ENCODE measurements around the gene REM2.

Gene REM2

GRCh38 chr14:22888662-22889061 is 5.6 kb downstream of the REM2 start:
- no peaks in the 10 kb centered on the region for H3K36me3 ChIP-seq (ENCODE audit: insufficient read depth, low read length)
- H3K9ac ChIP-seq (ENCODE audit: low read depth, low read length) = no peak overlapping the region
- H3K27me3 ChIP-seq (ENCODE audit: insufficient read depth, low read length) = peaks cover 28% of the 10 kb centered on the region
- no peak overlapping the region for H3K4me3 ChIP-seq (ENCODE audit: low read length)
- H3K27ac ChIP-seq (ENCODE audit: low read depth, low read length) = no peak overlapping the region
- no peaks in the 10 kb centered on the region for H3K9me3 ChIP-seq (ENCODE audit: insufficient read depth, low read depth, low read length)
- H3K4me1 ChIP-seq (ENCODE audit: insufficient read depth, low read length) = peaks cover 10% of the 10 kb centered on the region
- WGBS = 78% methylated on average over 3 of the region's 4 CpGs

- Histone ChIP-seq H3K9me3 (ENCODE audit: insufficient read depth, low read depth, low read length) (no peaks in the 10 kb centered on the region), H3K4me1 (ENCODE audit: insufficient read depth, low read length) (peaks cover 5% of the 10 kb centered on the region; the same call in 1 of the 2 replicates), H3K9ac (ENCODE audit: low read depth, low read length) (no peak overlapping the region), H3K36me3 (ENCODE audit: insufficient read depth, low read length) (no peaks in the 10 kb centered on the region), H3K4me3 (ENCODE audit: low read length) (no peak overlapping the region), H3K27me3 (ENCODE audit: insufficient read depth, low read length) (peaks cover 24% of the 10 kb centered on the region), H3K27ac (ENCODE audit: low read depth, low read length) (no peak overlapping the region)
- 77% methylated on average over 1 of the region's 1 CpG for WGBS
Observed at GRCh38 chr14:22890416-22890815, 7.4 kb downstream of the REM2 start.

GRCh38 chr14:22892488-22892887 is 9.5 kb downstream of the REM2 start:
- Histone ChIP-seq H3K4me3 (ENCODE audit: low read length) (no peak overlapping the region), H3K9me3 (ENCODE audit: insufficient read depth, low read depth, low read length) (no peaks in the 10 kb centered on the region), H3K9ac (ENCODE audit: low read depth, low read length) (no peak overlapping the region), H3K4me1 (ENCODE audit: insufficient read depth, low read length) (peaks cover 5% of the 10 kb centered on the region; the same call in 1 of the 2 replicates), H3K36me3 (ENCODE audit: insufficient read depth, low read length) (no peaks in the 10 kb centered on the region), H3K27ac (ENCODE audit: low read depth, low read length) (no peak overlapping the region), H3K27me3 (ENCODE audit: insufficient read depth, low read length) (peaks cover 32% of the 10 kb centered on the region)
- WGBS = 85% methylated on average over 7 of the region's 7 CpGs

GRCh38 chr14:22893706-22894105 is 10.7 kb downstream of the REM2 start:
- Histone ChIP-seq H3K9me3 (ENCODE audit: insufficient read depth, low read depth, low read length) (no peaks in the 10 kb centered on the region), H3K9ac (ENCODE audit: low read depth, low read length) (no peak overlapping the region), H3K4me3 (ENCODE audit: low read length) (no peak overlapping the region), H3K27ac (ENCODE audit: low read depth, low read length) (no peak overlapping the region), H3K4me1 (ENCODE audit: insufficient read depth, low read length) (peaks cover under 1% of the 10 kb centered on the region; the same call in 1 of the 2 replicates), H3K36me3 (ENCODE audit: insufficient read depth, low read length) (no peaks in the 10 kb centered on the region), H3K27me3 (ENCODE audit: insufficient read depth, low read length) (peaks cover 44% of the 10 kb centered on the region)
- 78% methylated on average over 3 of the region's 4 CpGs for WGBS

GRCh38 chr14:22895402-22895801 is 12.4 kb downstream of the REM2 start:
- 95% methylated on average over 1 of the region's 1 CpG for WGBS
- no peaks in the 10 kb centered on the region for H3K9me3 ChIP-seq (ENCODE audit: insufficient read depth, low read depth, low read length)

GRCh38 chr14:22896356-22896755 is 13.3 kb downstream of the REM2 start:
- Histone ChIP-seq H3K27ac (ENCODE audit: low read depth, low read length) (no peak overlapping the region), H3K4me1 (ENCODE audit: insufficient read depth, low read length) (peaks cover 12% of the 10 kb centered on the region; the same call in 1 of the 2 replicates), H3K36me3 (ENCODE audit: insufficient read depth, low read length) (peaks cover 11% of the 10 kb centered on the region), H3K4me3 (ENCODE audit: low read length) (no peak overlapping the region), H3K9me3 (ENCODE audit: insufficient read depth, low read depth, low read length) (no peaks in the 10 kb centered on the region), H3K9ac (ENCODE audit: low read depth, low read length) (no peak overlapping the region), H3K27me3 (ENCODE audit: insufficient read depth, low read length) (peaks cover 49% of the 10 kb centered on the region)
- 91% methylated on average over 5 of the region's 5 CpGs for WGBS

More at GRCh38 chr14:22895402-22895801, 12.4 kb downstream of the REM2 start:
- H3K4me3 ChIP-seq (ENCODE audit: low read length) = no peak overlapping the region
- peaks cover 12% of the 10 kb centered on the region; the same call in 1 of the 2 replicates for H3K4me1 ChIP-seq (ENCODE audit: insufficient read depth, low read length)
- peaks cover 1% of the 10 kb centered on the region; the same call in 1 of the 2 replicates for H3K36me3 ChIP-seq (ENCODE audit: insufficient read depth, low read length)
- peaks cover 49% of the 10 kb centered on the region for H3K27me3 ChIP-seq (ENCODE audit: insufficient read depth, low read length)
- H3K9ac ChIP-seq (ENCODE audit: low read depth, low read length) = no peak overlapping the region
- H3K27ac ChIP-seq (ENCODE audit: low read depth, low read length) = no peak overlapping the region

- Histone ChIP-seq H3K9me3 (ENCODE audit: insufficient read depth, low read depth, low read length) (no peaks in the 10 kb centered on the region), H3K27me3 (ENCODE audit: insufficient read depth, low read length) (peaks cover 49% of the 10 kb centered on the region), H3K9ac (ENCODE audit: low read depth, low read length) (no peak overlapping the region), H3K27ac (ENCODE audit: low read depth, low read length) (no peak overlapping the region), H3K36me3 (ENCODE audit: insufficient read depth, low read length) (peaks cover 15% of the 10 kb centered on the region), H3K4me1 (ENCODE audit: insufficient read depth, low read length) (peaks cover 12% of the 10 kb centered on the region; the same call in 1 of the 2 replicates), H3K4me3 (ENCODE audit: low read length) (no peak overlapping the region)
- 93% methylated on average over 3 of the region's 3 CpGs for WGBS
Observed at GRCh38 chr14:22896760-22897159, 13.7 kb downstream of the REM2 start.

GRCh38 chr14:22897357-22897756 is 14.3 kb downstream of the REM2 start:
- WGBS = 100% methylated on average over 1 of the region's 1 CpG
- H3K27ac ChIP-seq (ENCODE audit: low read depth, low read length) = no peak overlapping the region
- peaks cover 49% of the 10 kb centered on the region for H3K27me3 ChIP-seq (ENCODE audit: insufficient read depth, low read length)
- peaks cover 20% of the 10 kb centered on the region for H3K36me3 ChIP-seq (ENCODE audit: insufficient read depth, low read length)
- no peak overlapping the region for H3K9ac ChIP-seq (ENCODE audit: low read depth, low read length)
- no peak overlapping the region for H3K4me3 ChIP-seq (ENCODE audit: low read length)
- no peaks in the 10 kb centered on the region for H3K9me3 ChIP-seq (ENCODE audit: insufficient read depth, low read depth, low read length)
- H3K4me1 ChIP-seq (ENCODE audit: insufficient read depth, low read length) = peaks cover 12% of the 10 kb centered on the region; the same call in 1 of the 2 replicates

GRCh38 chr14:22898302-22899090 is 15.5 kb downstream of the REM2 start:
- H3K36me3 ChIP-seq (ENCODE audit: insufficient read depth, low read length) = peaks cover 29% of the 10 kb centered on the region
- no peak overlapping the region for H3K27ac ChIP-seq (ENCODE audit: low read depth, low read length)
- H3K4me1 ChIP-seq (ENCODE audit: insufficient read depth, low read length) = peaks cover 12% of the 10 kb centered on the region; the same call in 1 of the 2 replicates
- no peak overlapping the region for H3K4me3 ChIP-seq (ENCODE audit: low read length)
- 77% methylated on average over 3 of the region's 8 CpGs for WGBS
- H3K27me3 ChIP-seq (ENCODE audit: insufficient read depth, low read length) = peaks cover 44% of the 10 kb centered on the region
- no peaks in the 10 kb centered on the region for H3K9me3 ChIP-seq (ENCODE audit: insufficient read depth, low read depth, low read length)
- no peak overlapping the region for H3K9ac ChIP-seq (ENCODE audit: low read depth, low read length)

GRCh38 chr14:22900081-22900799 is 17.2 kb downstream of the REM2 start:
- Histone ChIP-seq H3K4me3 (ENCODE audit: low read length) (no peak overlapping the region), H3K36me3 (ENCODE audit: insufficient read depth, low read length) (peaks cover 46% of the 10 kb centered on the region), H3K4me1 (ENCODE audit: insufficient read depth, low read length) (peaks cover 12% of the 10 kb centered on the region; the same call in 1 of the 2 replicates), H3K27ac (ENCODE audit: low read depth, low read length) (peak overlapping the region; percentile 43; the same call in 1 of the 2 replicates), H3K9me3 (ENCODE audit: insufficient read depth, low read depth, low read length) (no peaks in the 10 kb centered on the region), H3K27me3 (ENCODE audit: insufficient read depth, low read length) (peaks cover 39% of the 10 kb centered on the region), H3K9ac (ENCODE audit: low read depth, low read length) (no peak overlapping the region)
- 0% methylated on average over 1 of the region's 3 CpGs for WGBS

- no peak overlapping the region for H3K9ac ChIP-seq (ENCODE audit: low read depth, low read length)
- peaks cover 12% of the 10 kb centered on the region; the same call in 1 of the 2 replicates for H3K4me1 ChIP-seq (ENCODE audit: insufficient read depth, low read length)
- 94% methylated on average over 7 of the region's 7 CpGs for WGBS
- no peak overlapping the region for H3K27ac ChIP-seq (ENCODE audit: low read depth, low read length)
- H3K4me3 ChIP-seq (ENCODE audit: low read length) = no peak overlapping the region
- H3K27me3 ChIP-seq (ENCODE audit: insufficient read depth, low read length) = peaks cover 23% of the 10 kb centered on the region
- H3K9me3 ChIP-seq (ENCODE audit: insufficient read depth, low read depth, low read length) = no peaks in the 10 kb centered on the region
- H3K36me3 ChIP-seq (ENCODE audit: insufficient read depth, low read length) = peaks cover 61% of the 10 kb centered on the region
Observed at GRCh38 chr14:22901799-22902198, 18.8 kb downstream of the REM2 start.

All from HUES64 (cell line).